ENCODE data around the gene FRAT2.

GRCh38 chr10:97292097-97292861, 42.2 kb downstream of the FRAT2 start, which contains the start of gene ARHGAP19:
- TF ChIP-seq GATA2 (IDR thresholded peaks at IDR 0.05; ENCODE audit: low read depth, low read length), result no peak; the same call in 1 of the 2 replicates
- TF ChIP-seq GATA3 (IDR thresholded peaks at IDR 0.05; ENCODE audit: low read depth, low read length), result no peak

All from SH-SY5Y (cell line).